ENCODE measurements around the gene ACE2.
A peak's percentile ranks its signal among the peaks of the same experiment; 100 is the strongest.

The ACE2 gene

GRCh38 chrX:15579778-15580747 is 20.7 kb downstream of the ACE2 start:
- no peak for TF ChIP-seq CTCF (IDR thresholded peaks at IDR 0.05)
- H3K27ac ChIP-seq: peak overlapping the region in 1 of 2 donors; percentile 42
- no peak overlapping the region for H3K4me3 ChIP-seq
- no peak for DNase-seq (ENCODE audit: low spot score)

GRCh38 chrX:15576019-15576418 is 24.7 kb downstream of the ACE2 start:
- H3K4me3 ChIP-seq: no peak overlapping the region
- no peak for DNase-seq (ENCODE audit: low spot score)
- TF ChIP-seq CTCF (IDR thresholded peaks at IDR 0.05): no peak
- H3K27ac ChIP-seq: no peak overlapping the region

- no peak overlapping the region for H3K27ac ChIP-seq
- TF ChIP-seq CTCF (IDR thresholded peaks at IDR 0.05): no peak
- H3K4me3 ChIP-seq: no peak overlapping the region
- DNase-seq (ENCODE audit: low spot score): no peak
These were observed 26.7 kb downstream of the ACE2 start for GRCh38 chrX:15574017-15574416.

GRCh38 chrX:15570145-15570544 is 30.6 kb downstream of the ACE2 start:
- H3K4me3 ChIP-seq: no peak overlapping the region
- DNase-seq (ENCODE audit: low spot score): no peak
- H3K27ac ChIP-seq: no peak overlapping the region
- no peak for TF ChIP-seq CTCF (IDR thresholded peaks at IDR 0.05)

GRCh38 chrX:15567886-15568616 is 32.7 kb downstream of the ACE2 start:
- no peak overlapping the region for H3K27ac ChIP-seq
- no peak for TF ChIP-seq CTCF (IDR thresholded peaks at IDR 0.05)
- H3K4me3 ChIP-seq: no peak overlapping the region
- no peak for DNase-seq (ENCODE audit: low spot score)

GRCh38 chrX:15567267-15567666 is 33.5 kb downstream of the ACE2 start:
- Histone ChIP-seq H3K27ac (no peak overlapping the region), H3K4me3 (no peak overlapping the region)
- no peak for TF ChIP-seq CTCF (IDR thresholded peaks at IDR 0.05)
- no peak for DNase-seq (ENCODE audit: low spot score)
